Right atrium auricular region (tissue), 2 donors: ENCODE data around the gene TMEM52. TPM values are rescaled to one million over a fixed set of nuclear protein-coding genes. Genes with fewer than 3 reads are reported as not detected.
A peak's percentile ranks its signal among the peaks of the same experiment; 100 is the strongest.

Experiments
- DNase-seq: peaks from one replicate; pipeline ENCODE4 v3.0.0-alpha.2; 2019; ENCODE audit warnings: low spot score
- H3K27ac ChIP-seq, 2 donors: fragments of 200-600 bp; sonication (generic); 1 replicate in 1 of 2; 2 replicates in 1 of 2; pipeline ENCODE4 v1.5.1; 2016 to 2019
- H3K27me3 ChIP-seq, 2 donors: fragments of 200-600 bp; sonication (generic); one replicate each; pipeline versions ENCODE4 v1.5.1 to v1.6.0; 2017 to 2019
- H3K36me3 ChIP-seq: fragments of 200-600 bp; sonication (generic); one replicate; pipeline ENCODE4 v1.5.1; 2016
- H3K4me1 ChIP-seq, 2 donors: fragments of 200-600 bp; sonication (generic); one replicate each; pipeline versions ENCODE4 v1.5.1 to v1.6.0; 2017 to 2019
- H3K4me3 ChIP-seq, 2 donors: fragments of 200-600 bp; sonication (generic); 1 replicate in 1 of 2; 2 replicates in 1 of 2; pipeline ENCODE4 v1.5.1; 2017 to 2019; ENCODE audit warnings: mild to moderate bottlenecking in 1 of 2, moderate library complexity in 1 of 2
- H3K9me3 ChIP-seq, 2 donors: fragments of 200-600 bp; sonication (generic); one replicate each; pipeline ENCODE4 v1.5.1; 2019
- CTCF ChIP-seq, 2 donors: fragments of 200-600 bp; sonication (generic); IDR thresholded peaks; one replicate each; pipeline ENCODE4 v1.5.1; 2019; ENCODE audit warnings: antibody characterized with exemption in 2 of 2
- total RNA-seq, 2 donors: library from RNA; depleted of rRNA; stranded (reverse); fragments of >200 nt; gene quantifications; one replicate each; pipeline ENCODE4 v1.1.0, GENCODE V29; 2016

Gene TMEM52
- total RNA-seq, 2 donors from 2014 or later: 0.51 to 1.8 TPM

GRCh38 chr1:1920057-1920607 is 1.1 kb upstream of the TMEM52 start:
- Histone ChIP-seq H3K36me3 (no peaks in the 10 kb centered on the region), H3K27ac (peak overlapping the region; percentile 45 to 56), H3K27me3 (no peaks in the 10 kb centered on the region), H3K4me1 (peaks cover 0 to 17% of the 10 kb centered on the region in 2 donors), H3K9me3 (no peaks in the 10 kb centered on the region), H3K4me3 (peak overlapping the region in 1 of 2 donors; percentile 57)
- DNase-seq: no peak
- no peak for TF ChIP-seq CTCF (IDR thresholded peaks at IDR 0.05)

GRCh38 chr1:1919304-1920056 is 401 bp upstream of the TMEM52 start:
- Histone ChIP-seq H3K4me1 (peaks cover 0 to 17% of the 10 kb centered on the region in 2 donors), H3K36me3 (no peaks in the 10 kb centered on the region), H3K27ac (peak overlapping the region; percentile 45 to 56), H3K9me3 (no peaks in the 10 kb centered on the region), H3K4me3 (peak overlapping the region; percentile 43 to 57), H3K27me3 (no peaks in the 10 kb centered on the region)
- peak; percentile 98 for DNase-seq
- no peak for TF ChIP-seq CTCF (IDR thresholded peaks at IDR 0.05)

- H3K36me3 ChIP-seq: no peaks in the 10 kb centered on the region
- peak overlapping the region; percentile 43 to 57 for H3K4me3 ChIP-seq
- no peak for DNase-seq
- TF ChIP-seq CTCF (IDR thresholded peaks at IDR 0.05): no peak
- peaks cover 0 to 17% of the 10 kb centered on the region in 2 donors for H3K4me1 ChIP-seq
- no peaks in the 10 kb centered on the region for H3K9me3 ChIP-seq
- H3K27ac ChIP-seq: peak overlapping the region in 1 of 2 donors; percentile 56
- no peaks in the 10 kb centered on the region for H3K27me3 ChIP-seq
These were observed 831 bp downstream of the TMEM52 start for GRCh38 chr1:1917995-1918900.

GRCh38 chr1:1917304-1917976 is 1.6 kb downstream of the TMEM52 start:
- H3K4me3 ChIP-seq: no peak overlapping the region
- no peak for TF ChIP-seq CTCF (IDR thresholded peaks at IDR 0.05)

GRCh38 chr1:1916851-1917251 is 2.2 kb downstream of the TMEM52 start:
- peaks cover 0 to 17% of the 10 kb centered on the region in 2 donors for H3K4me1 ChIP-seq
- no peaks in the 10 kb centered on the region for H3K36me3 ChIP-seq
- no peaks in the 10 kb centered on the region for H3K9me3 ChIP-seq
- H3K27me3 ChIP-seq: no peaks in the 10 kb centered on the region
- no peak overlapping the region for H3K4me3 ChIP-seq
- no peak for DNase-seq
- no peak overlapping the region for H3K27ac ChIP-seq
- TF ChIP-seq CTCF (IDR thresholded peaks at IDR 0.05): no peak

More at GRCh38 chr1:1917304-1917976, 1.6 kb downstream of the TMEM52 start:
- no peaks in the 10 kb centered on the region for H3K27me3 ChIP-seq
- H3K27ac ChIP-seq: no peak overlapping the region
- no peaks in the 10 kb centered on the region for H3K9me3 ChIP-seq
- H3K36me3 ChIP-seq: no peaks in the 10 kb centered on the region
- H3K4me1 ChIP-seq: peaks cover 0 to 17% of the 10 kb centered on the region in 2 donors
- DNase-seq: no peak
